WTC11 (cell line): Measurements from ENCODE around the gene TADA2A. TPM values are rescaled to one million over a fixed set of nuclear protein-coding genes. Genes with fewer than 3 reads are reported as not detected.

ENCODE experiments used
- ATAC-seq: fragments of 200-7000 bp; cut with Tn5 transposase; 2 replicates; pipeline ENCODE4 v1.10.0; 2021; ENCODE audit warnings: mild to moderate bottlenecking, moderate library complexity
- CTCF ChIA-PET: fragments of 300-600 bp; sonication (Branson Sonifier 250); formaldehyde crosslinking; loops from one replicate; lab custom pipeline; 2021; ENCODE audit warnings: antibody characterized with exemption; lab: Charles Lee
- POLR2A ChIA-PET: fragments of 350-600 bp; sonication (Branson Sonifier 250); formaldehyde crosslinking; loops from one replicate; lab custom pipeline; 2021; ENCODE audit warnings: antibody characterized with exemption; lab: Charles Lee
- DNase-seq: peaks from one replicate; pipeline ENCODE4 v3.0.0; 2021; ENCODE audit warnings: low spot score
- H3K27ac Mint-ChIP-seq: 2 replicates; pipeline ENCODE4 v1.8.0; 2021; ENCODE audit warnings: mixed read lengths
- H3K27me3 Mint-ChIP-seq: 2 replicates; pipeline ENCODE4 v1.8.0; 2021; ENCODE audit warnings: low read depth, mild to moderate bottlenecking, moderate library complexity, mixed read lengths
- H3K36me3 Mint-ChIP-seq: 2 replicates; pipeline ENCODE4 v1.8.0; 2021; ENCODE audit warnings: mixed read lengths
- H3K4me1 Mint-ChIP-seq: 2 replicates; pipeline ENCODE4 v1.8.0; 2022; ENCODE audit warnings: mixed read lengths
- H3K4me3 Mint-ChIP-seq: 2 replicates; pipeline ENCODE4 v1.8.0; 2021; ENCODE audit warnings: mild to moderate bottlenecking, moderate library complexity, mixed read lengths
- H3K9me3 Mint-ChIP-seq: 2 replicates; pipeline ENCODE4 v1.8.0; 2021; ENCODE audit warnings: mixed read lengths
- FOXK1 ChIP-seq: sonication (generic); formaldehyde crosslinking; IDR thresholded peaks from 2 replicates; pipeline ENCODE4 v1.8.0; 2022; ENCODE audit warnings: mild to moderate bottlenecking, moderate library complexity, missing genetic modification reagents
- JUN ChIP-seq: sonication (generic); formaldehyde crosslinking; IDR thresholded peaks from 2 replicates; pipeline ENCODE4 v1.8.0; 2023; ENCODE audit warnings: mild to moderate bottlenecking, missing genetic modification reagents
- PRDM15 ChIP-seq: sonication (generic); formaldehyde crosslinking; IDR thresholded peaks from 2 replicates; pipeline ENCODE4 v1.8.0; 2022; ENCODE audit warnings: missing genetic modification reagents
- RORB ChIP-seq: fragments of 250-450 bp; sonication (Bioruptor Pico); IDR thresholded peaks from 2 replicates; pipeline ENCODE4 v1.9.0; 2021; ENCODE audit warnings: mild to moderate bottlenecking
- SMAD3 ChIP-seq: sonication (generic); formaldehyde crosslinking; IDR thresholded peaks from 2 replicates; pipeline ENCODE4 v1.8.0; 2022; ENCODE audit warnings: missing genetic modification reagents, mild to moderate bottlenecking, borderline replicate concordance
- ZNF263 ChIP-seq: sonication (generic); formaldehyde crosslinking; IDR thresholded peaks from 2 replicates; pipeline ENCODE4 v1.8.1; 2022; ENCODE audit warnings: low read depth, mild to moderate bottlenecking, moderate library complexity, missing genetic modification reagents
- ZNF281 ChIP-seq: sonication (generic); formaldehyde crosslinking; IDR thresholded peaks from 2 replicates; pipeline ENCODE4 v1.8.0; 2023; ENCODE audit warnings: mild to moderate bottlenecking, missing genetic modification reagents
- total RNA-seq: library from RNA; stranded (reverse); gene quantifications from 3 replicates; pipeline ENCODE4 v1.2.3, GENCODE V29; 2021
- TF ChIP-seq, protein P1 (sequence below): sonication (generic); formaldehyde crosslinking; IDR thresholded peaks from 2 replicates; pipeline ENCODE4 v1.8.1; 2022; ENCODE audit warnings: mild to moderate bottlenecking, missing genetic modification reagents, moderate library complexity, borderline replicate concordance
- TF ChIP-seq, protein P2 (sequence below): sonication (generic); formaldehyde crosslinking; IDR thresholded peaks from 2 replicates; pipeline ENCODE4 v1.8.1; 2022; ENCODE audit warnings: low read depth, missing genetic modification reagents, borderline replicate concordance
- TF ChIP-seq, protein P3 (sequence below): fragments of 250-450 bp; sonication (Bioruptor Pico); IDR thresholded peaks from 2 replicates; pipeline ENCODE4 v1.8.0; 2021; ENCODE audit warnings: mild to moderate bottlenecking
- TF ChIP-seq, protein P4 (sequence below): fragments of 250-450 bp; sonication (Bioruptor Pico); IDR thresholded peaks from 2 replicates; pipeline ENCODE4 v1.9.0; 2021; ENCODE audit warnings: mild to moderate bottlenecking
- TF ChIP-seq, protein P5 (sequence below): sonication (generic); formaldehyde crosslinking; IDR thresholded peaks from 2 replicates; pipeline ENCODE4 v1.8.1; 2023; ENCODE audit warnings: mild to moderate bottlenecking, missing genetic modification reagents
- TF ChIP-seq, protein P6 (sequence below): sonication (generic); formaldehyde crosslinking; IDR thresholded peaks from 2 replicates; pipeline ENCODE4 v1.8.0; 2022; ENCODE audit warnings: mild to moderate bottlenecking, missing genetic modification reagents
- TF ChIP-seq, protein P7 (sequence below): fragments of 250-450 bp; sonication (Bioruptor Pico); IDR thresholded peaks from 2 replicates; pipeline ENCODE4 v2.1.2; 2022; ENCODE audit warnings: mild to moderate bottlenecking, moderate library complexity

Gene TADA2A
- total RNA-seq, 1 experiment from 2014 or later: 16.5 TPM

DNA sequence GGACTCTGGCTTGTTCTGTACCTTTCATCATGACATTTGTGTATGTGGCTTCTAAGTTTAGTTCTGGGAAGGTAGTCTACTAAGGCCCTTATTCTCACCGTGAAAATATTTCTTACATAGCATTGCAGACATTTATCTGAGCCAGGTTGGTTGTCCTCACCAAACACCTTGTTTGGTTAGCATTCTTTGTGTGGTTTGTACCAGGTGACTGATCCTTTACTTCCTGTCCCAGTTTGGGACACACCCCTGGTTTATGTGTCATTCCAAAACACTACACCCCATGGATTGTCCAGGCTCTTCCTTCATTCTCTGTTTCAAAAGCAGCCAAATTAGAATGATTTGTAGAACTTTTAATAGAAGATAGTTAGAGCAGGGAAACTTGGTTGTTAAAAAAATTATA is 59.8 kb downstream of the TADA2A start (continued):
- TF ChIP-seq PRDM15 (CRISPR knock-in tag) (no peak), FOXK1 (CRISPR knock-in tag) (no peak)
- TF ChIP-seq, protein P1, sequence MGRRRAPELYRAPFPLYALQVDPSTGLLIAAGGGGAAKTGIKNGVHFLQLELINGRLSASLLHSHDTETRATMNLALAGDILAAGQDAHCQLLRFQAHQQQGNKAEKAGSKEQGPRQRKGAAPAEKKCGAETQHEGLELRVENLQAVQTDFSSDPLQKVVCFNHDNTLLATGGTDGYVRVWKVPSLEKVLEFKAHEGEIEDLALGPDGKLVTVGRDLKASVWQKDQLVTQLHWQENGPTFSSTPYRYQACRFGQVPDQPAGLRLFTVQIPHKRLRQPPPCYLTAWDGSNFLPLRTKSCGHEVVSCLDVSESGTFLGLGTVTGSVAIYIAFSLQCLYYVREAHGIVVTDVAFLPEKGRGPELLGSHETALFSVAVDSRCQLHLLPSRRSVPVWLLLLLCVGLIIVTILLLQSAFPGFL (CRISPR knock-in tag): no peak
- TF ChIP-seq, protein P2, sequence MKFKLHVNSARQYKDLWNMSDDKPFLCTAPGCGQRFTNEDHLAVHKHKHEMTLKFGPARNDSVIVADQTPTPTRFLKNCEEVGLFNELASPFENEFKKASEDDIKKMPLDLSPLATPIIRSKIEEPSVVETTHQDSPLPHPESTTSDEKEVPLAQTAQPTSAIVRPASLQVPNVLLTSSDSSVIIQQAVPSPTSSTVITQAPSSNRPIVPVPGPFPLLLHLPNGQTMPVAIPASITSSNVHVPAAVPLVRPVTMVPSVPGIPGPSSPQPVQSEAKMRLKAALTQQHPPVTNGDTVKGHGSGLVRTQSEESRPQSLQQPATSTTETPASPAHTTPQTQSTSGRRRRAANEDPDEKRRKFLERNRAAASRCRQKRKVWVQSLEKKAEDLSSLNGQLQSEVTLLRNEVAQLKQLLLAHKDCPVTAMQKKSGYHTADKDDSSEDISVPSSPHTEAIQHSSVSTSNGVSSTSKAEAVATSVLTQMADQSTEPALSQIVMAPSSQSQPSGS (CRISPR knock-in tag): no peak
- TF ChIP-seq, protein P3, sequence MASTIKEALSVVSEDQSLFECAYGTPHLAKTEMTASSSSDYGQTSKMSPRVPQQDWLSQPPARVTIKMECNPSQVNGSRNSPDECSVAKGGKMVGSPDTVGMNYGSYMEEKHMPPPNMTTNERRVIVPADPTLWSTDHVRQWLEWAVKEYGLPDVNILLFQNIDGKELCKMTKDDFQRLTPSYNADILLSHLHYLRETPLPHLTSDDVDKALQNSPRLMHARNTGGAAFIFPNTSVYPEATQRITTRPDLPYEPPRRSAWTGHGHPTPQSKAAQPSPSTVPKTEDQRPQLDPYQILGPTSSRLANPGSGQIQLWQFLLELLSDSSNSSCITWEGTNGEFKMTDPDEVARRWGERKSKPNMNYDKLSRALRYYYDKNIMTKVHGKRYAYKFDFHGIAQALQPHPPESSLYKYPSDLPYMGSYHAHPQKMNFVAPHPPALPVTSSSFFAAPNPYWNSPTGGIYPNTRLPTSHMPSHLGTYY: no peak

DNA sequence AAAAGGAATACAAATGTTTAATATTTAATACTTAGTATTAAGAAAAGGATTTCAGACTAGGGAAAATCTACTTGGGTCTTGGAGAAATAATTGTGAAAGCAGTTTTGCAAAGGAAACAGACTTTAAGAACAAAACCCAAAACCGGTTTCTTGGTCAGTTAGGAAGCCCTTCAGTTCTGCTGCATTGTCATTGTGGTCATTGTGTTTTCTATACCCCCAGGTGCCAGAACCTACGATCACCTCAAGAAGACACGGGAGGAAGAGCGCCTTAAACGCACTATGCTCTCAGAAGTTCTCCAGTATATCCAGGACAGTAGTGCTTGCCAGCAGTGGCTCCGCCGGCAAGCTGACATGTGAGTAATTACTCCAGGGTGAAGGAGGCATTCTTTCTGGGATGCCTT is 63.5 kb downstream of the TADA2A start:
- H3K36me3 Mint-ChIP-seq: peaks cover 38% of the 10 kb centered on the region
- H3K27ac Mint-ChIP-seq: no peak overlapping the region
- H3K9me3 Mint-ChIP-seq: no peaks in the 10 kb centered on the region
- DNase-seq (no peak), ATAC-seq (no peak)
- TF ChIP-seq ZNF281 (CRISPR knock-in tag): no peak
- no peak for TF ChIP-seq SMAD3
- TF ChIP-seq, protein P4, sequence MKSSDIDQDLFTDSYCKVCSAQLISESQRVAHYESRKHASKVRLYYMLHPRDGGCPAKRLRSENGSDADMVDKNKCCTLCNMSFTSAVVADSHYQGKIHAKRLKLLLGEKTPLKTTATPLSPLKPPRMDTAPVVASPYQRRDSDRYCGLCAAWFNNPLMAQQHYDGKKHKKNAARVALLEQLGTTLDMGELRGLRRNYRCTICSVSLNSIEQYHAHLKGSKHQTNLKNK: no peak
- TF ChIP-seq, protein P5, sequence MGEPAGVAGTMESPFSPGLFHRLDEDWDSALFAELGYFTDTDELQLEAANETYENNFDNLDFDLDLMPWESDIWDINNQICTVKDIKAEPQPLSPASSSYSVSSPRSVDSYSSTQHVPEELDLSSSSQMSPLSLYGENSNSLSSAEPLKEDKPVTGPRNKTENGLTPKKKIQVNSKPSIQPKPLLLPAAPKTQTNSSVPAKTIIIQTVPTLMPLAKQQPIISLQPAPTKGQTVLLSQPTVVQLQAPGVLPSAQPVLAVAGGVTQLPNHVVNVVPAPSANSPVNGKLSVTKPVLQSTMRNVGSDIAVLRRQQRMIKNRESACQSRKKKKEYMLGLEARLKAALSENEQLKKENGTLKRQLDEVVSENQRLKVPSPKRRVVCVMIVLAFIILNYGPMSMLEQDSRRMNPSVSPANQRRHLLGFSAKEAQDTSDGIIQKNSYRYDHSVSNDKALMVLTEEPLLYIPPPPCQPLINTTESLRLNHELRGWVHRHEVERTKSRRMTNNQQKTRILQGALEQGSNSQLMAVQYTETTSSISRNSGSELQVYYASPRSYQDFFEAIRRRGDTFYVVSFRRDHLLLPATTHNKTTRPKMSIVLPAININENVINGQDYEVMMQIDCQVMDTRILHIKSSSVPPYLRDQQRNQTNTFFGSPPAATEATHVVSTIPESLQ: no peak
- TF ChIP-seq ZNF263 (CRISPR knock-in tag): no peak
- TF ChIP-seq, protein P6, sequence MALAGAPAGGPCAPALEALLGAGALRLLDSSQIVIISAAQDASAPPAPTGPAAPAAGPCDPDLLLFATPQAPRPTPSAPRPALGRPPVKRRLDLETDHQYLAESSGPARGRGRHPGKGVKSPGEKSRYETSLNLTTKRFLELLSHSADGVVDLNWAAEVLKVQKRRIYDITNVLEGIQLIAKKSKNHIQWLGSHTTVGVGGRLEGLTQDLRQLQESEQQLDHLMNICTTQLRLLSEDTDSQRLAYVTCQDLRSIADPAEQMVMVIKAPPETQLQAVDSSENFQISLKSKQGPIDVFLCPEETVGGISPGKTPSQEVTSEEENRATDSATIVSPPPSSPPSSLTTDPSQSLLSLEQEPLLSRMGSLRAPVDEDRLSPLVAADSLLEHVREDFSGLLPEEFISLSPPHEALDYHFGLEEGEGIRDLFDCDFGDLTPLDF (CRISPR knock-in tag): no peak
- TF ChIP-seq JUN (CRISPR knock-in tag): no peak
- no peak for TF ChIP-seq RORB
- no peak for TF ChIP-seq FOXK1 (CRISPR knock-in tag)
- TF ChIP-seq, protein P7, sequence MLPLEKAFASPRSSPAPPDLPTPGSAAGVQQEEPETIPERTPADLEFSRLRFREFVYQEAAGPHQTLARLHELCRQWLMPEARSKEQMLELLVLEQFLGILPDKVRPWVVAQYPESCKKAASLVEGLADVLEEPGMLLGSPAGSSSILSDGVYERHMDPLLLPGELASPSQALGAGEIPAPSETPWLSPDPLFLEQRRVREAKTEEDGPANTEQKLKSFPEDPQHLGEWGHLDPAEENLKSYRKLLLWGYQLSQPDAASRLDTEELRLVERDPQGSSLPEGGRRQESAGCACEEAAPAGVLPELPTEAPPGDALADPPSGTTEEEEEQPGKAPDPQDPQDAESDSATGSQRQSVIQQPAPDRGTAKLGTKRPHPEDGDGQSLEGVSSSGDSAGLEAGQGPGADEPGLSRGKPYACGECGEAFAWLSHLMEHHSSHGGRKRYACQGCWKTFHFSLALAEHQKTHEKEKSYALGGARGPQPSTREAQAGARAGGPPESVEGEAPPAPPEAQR: no peak
- no peaks in the 10 kb centered on the region for H3K27me3 Mint-ChIP-seq
- no peaks in the 10 kb centered on the region for H3K4me1 Mint-ChIP-seq
- CTCF ChIA-PET: interaction anchor here (1.0 kb wide), 1 partner anchor 97 kb away, joined by 3 read pairs; no protein-coding TSS in a partner anchor
- POLR2A ChIA-PET: no interaction called here
- no peak overlapping the region for H3K4me3 Mint-ChIP-seq
